Activated CD4-positive, alpha-beta T cell treated with anti-CD3 and anti-CD28 coated beads for 48 hours (primary cell): Measurements from ENCODE around the gene PERM1.
"Not testable (repeated sequence)": the region's sequence is repeated elsewhere in the genome, so short reads cannot be mapped to it uniquely, and the experiment has no call there.

Experiments used
- DNase-seq: peaks from one replicate; pipeline ENCODE4 v3.0.0-alpha.2; 2020

PERM1 gene

GRCh38 chr1:964691-965525, 17.0 kb downstream of the PERM1 start:
- no peak for DNase-seq

DNA sequence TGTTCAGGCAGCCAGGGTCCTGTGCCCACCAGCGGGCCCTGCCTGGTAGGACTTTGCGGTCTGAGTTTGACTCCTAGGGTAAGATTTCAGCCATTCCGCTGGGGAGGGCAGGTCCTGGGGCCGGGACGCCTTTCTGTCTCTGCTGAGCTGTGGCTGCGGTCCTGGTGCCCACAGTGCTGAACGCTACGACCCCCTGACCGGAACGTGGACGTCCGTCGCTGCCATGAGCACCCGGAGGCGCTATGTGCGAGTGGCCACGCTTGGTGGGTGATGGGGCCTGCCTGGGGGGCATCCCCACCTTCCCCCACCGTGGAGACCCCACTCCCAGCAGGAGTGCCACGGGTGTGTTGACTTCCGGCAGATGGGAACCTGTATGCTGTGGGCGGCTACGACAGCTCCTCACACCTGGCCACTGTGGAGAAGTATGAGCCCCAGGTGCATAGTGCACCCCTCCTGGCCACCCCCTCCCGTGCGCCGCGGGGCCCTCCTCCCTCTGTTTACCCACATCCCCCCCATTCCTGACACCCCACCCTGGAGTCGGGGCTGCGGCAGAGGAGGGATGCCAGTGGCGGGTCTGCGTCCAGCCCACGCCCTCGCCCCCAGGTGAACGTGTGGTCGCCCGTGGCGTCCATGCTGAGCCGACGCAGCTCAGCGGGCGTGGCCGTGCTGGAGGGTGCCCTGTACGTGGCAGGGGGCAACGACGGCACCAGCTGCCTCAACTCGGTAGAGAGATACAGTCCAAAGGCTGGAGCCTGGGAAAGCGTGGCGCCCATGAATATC, 18.0 kb downstream of the PERM1 start:
- no peak for DNase-seq

- DNase-seq: no peak
Measured at GRCh38 chr1:963301-963651, 18.6 kb downstream of the PERM1 start.

DNA sequence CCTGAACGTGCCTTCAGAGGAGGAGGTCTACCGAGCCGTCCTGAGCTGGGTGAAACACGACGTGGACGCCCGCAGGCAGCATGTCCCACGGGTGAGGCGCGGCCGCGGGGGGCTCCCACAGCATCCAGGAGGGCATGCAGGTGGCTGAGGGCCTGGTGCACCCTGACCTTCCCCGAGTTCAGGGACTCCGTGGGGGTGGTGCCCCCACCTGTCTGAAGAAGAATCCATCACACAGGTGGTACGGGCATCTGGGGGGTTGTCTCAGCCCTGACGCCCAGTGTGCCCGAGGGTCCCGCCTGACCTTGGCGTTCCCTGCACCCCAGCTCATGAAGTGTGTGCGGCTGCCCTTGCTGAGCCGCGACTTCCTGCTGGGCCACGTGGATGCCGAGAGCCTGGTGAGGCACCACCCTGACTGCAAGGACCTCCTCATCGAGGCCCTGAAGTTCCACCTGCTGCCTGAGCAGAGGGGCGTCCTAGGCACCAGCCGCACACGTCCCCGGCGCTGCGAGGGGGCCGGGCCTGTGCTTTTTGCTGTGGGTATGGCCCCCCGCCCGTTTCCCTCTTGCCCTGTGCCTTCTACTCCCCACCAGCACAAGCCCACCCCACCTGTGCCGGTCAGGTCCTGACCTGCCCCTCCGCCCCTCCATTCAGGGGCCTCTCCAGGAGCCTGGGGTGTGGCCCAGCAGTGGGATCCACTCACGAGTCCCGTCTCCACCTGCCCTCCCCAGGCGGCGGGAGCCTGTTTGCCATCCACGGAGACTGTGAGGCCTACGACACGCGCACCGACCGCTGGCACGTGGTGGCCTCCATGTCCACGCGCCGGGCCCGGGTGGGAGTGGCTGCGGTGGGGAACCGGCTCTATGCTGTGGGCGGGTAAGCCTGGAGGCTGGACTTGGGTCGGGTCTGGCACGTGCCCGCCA, 19.3 kb downstream of the PERM1 start:
- no peak for DNase-seq

- no peak for DNase-seq
Measured at GRCh38 chr1:961132-961669, 20.7 kb downstream of the PERM1 start.

- peak; percentile 90 for DNase-seq
Measured at GRCh38 chr1:960363-961131, 21.3 kb downstream of the PERM1 start, which contains the start of gene KLHL17. KLHL17 (plus strand) TSS chr1:960584; CDS start chr1:960694, 110 bp downstream.

DNA sequence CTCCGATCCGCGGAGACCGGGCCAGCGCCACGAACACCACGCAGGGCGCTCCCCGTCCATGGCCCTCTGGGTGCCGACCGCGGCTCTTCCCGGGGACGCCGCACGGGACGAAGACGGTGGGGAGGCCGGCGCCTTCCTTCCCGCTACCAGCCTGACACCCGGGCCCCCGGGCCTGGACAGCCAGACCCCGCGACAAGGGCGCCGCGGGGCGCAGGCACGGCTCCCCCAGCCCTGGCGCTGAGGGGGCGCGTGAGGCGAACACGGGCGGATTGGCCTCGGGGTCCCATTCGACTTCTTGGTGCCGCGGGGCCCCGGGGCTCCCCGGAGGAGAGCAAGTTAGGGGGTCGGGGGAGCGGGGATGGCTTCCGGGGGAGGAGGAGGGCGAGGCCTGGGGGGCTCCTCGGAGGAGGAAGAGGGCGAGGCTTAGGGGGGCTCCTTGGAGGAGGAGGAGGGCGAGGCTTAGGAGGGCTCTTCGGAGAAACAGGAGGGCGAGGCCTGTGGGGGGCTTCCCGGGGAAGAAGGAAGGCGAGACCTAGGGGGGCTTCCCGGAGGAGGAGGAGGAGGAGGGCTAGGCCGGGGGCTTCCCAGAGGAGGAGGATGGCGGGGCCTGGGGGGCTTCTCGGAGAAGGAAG, 22.0 kb downstream of the PERM1 start:
- no peak for DNase-seq

DNA sequence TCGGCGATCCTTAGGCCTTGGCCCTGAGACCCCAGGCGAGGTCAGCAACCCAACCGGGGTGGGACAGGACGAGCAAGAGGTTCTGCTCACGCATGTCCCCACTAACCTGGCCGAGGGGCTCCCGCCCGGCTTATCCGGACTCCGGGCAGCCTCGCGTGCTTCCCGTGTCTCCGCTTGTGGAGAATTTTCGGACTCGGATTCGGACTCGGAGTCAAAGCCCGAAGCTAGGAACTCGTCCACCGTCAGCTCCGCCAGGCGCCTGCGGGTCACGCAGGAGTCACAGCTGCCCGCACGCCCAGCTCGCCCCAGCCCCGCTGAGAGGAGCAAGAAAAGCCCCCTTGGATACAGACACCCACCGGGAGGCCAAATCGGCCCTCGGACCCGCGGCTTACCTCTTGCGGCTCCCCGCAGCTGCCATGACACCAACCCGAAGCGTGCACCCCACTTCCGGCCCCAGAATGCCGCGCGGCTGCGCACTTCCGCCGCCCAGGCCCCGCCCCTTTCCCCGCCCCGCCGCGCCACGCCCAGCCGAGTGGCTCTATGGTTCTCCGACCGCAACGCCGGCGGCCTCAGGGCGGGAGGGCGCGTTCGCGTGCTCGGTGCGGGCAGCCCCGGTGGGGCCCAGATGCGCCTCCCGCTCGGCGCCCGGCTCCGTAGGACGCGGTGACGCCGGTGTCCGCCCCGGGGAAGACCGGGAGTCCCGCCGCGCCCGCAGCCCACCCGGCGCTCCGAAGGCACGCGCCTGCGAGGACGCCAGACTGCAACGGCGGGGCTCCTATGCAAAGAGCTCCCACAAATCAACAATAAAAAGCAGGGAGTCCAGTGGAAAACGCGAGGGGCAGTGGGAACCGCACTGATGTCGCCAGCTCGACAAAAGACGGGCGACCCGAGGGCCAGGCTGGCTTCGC, 22.8 kb downstream of the PERM1 start, which contains the start of gene NOC2L:
Gene NOC2L, minus strand, starts transcription at position 434 of the 908 bp plus-strand sequence. Its CDS starts 16 bp downstream, at position 418.
- DNase-seq: peak; percentile 97

- DNase-seq: no peak
Measured at GRCh38 chr1:956636-957035, 25.3 kb downstream of the PERM1 start.

- DNase-seq: no peak
Measured at GRCh38 chr1:955474-955873, 26.4 kb downstream of the PERM1 start.

DNA sequence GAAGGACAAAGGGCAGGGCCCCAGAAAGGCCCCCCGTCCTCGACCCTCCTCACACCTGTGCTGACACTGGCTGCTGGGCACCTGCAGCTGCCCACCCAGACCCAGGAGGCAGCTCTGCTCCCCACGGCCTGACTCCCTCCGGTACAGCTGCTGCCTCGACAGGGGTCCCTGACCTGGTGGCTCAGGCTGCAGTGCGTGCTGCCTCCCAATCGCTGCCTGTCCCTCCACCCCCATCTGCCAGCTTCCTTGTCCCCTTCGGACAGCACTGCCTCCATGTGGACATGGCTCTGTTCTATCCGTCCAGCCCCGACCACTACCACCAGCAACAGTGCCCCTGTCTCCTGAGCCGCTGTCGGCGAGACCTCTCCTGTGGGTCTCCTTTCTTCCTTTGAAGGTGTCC, 27.0 kb downstream of the PERM1 start:
- no peak for DNase-seq

DNA sequence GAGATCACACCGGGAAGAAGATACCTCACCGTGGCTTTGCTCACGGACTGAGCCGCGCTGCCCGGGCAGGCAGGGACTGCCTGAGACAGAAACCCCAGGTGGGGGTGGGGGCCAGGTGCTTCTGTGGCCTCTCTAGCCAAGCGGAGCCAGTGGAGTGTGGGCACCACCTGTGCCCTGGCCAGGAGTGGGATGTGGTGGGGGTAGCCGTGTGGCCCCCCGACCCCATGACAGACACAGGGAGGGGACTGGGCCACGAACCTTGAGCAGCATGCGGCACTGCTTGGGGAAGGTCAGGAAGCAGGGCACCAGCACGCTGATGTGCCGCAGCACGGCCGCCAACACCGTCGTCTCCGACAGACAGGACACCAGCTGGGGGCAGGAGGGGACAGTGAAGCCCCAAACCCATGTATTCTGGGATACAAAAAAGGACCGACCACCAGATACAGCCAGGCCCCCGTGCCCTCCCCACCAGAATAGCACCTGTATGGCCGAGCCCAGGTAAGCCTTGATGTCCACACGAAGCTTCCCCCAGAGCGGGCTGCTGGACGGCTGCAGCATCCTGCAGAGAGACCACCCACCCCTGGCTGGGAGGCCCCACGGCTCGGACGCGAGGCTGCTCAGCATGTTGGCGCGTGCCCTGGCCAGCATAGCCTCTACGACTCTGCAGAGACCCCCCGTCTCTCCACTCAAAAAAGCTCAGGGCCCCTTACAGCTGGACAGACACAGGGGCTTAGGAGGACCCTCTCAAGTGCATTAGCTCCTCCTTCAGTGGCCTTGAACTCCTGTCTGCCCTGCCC, 28.2 kb downstream of the PERM1 start:
- DNase-seq: no peak

GRCh38 chr1:952603-953002, 29.3 kb downstream of the PERM1 start:
- DNase-seq: no peak

DNA sequence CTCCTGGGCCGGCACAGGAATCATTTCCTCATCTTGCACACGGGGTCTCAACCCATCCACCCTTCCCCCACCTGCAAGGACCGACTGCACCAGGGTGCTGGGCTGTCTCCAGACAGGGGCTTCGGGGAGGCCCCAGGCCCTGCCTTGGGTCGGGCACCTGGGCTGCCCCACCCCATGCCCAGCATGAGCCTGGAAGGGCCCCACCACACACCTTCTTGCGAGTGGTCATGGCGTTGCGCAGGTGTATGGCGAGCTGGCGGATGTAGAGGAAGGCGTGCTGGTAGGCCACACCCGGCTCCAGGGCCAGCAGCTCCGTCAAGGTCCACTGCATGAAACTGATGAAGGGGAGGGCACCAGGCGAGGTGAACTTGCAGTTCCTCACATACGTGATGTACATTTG, 29.7 kb downstream of the PERM1 start:
- DNase-seq: no peak

DNA sequence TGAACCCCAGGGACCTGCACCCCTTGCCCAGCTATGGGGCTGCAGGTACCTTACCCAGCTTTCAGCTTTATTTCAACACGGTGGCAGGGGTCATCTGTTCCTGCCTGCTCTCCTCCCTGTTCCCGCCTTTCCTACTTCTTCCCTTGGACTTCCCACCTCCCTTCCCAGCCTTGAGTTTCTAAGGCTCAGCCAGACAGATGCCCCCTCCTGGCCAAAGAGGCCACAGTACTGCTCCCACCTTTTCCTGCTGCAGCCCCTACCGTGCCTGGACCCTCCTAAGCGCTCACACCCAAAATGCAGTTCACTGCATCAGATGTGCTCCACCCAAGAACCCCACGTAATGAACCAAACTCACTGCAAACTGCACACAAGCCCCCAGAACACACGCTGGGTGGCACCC, 30.5 kb downstream of the PERM1 start:
- DNase-seq: no peak

DNA sequence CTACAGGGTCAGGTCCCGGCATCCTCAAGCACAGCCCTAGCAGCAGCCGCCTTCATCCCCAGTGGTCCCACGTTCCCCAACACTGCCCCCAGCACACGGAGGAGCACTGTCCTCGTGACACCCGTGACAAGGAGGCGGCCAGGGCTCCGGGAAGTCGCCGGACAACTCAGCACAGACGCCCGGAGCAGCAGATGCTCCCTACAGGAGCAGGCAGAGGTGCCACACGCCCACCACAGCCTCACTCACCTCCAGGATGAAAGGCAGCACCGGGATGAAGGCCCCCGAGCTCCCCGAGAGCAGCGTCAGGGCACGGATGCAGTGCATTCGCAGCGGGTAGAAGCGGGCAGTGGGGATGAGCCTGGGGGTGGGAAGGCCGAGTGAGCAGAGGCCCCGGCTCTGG, 31.0 kb downstream of the PERM1 start:
- no peak for DNase-seq

GRCh38 chr1:950268-950667, 31.6 kb downstream of the PERM1 start:
- DNase-seq: no peak

- DNase-seq: no peak
Measured at GRCh38 chr1:947958-948357, 33.9 kb downstream of the PERM1 start.

DNA sequence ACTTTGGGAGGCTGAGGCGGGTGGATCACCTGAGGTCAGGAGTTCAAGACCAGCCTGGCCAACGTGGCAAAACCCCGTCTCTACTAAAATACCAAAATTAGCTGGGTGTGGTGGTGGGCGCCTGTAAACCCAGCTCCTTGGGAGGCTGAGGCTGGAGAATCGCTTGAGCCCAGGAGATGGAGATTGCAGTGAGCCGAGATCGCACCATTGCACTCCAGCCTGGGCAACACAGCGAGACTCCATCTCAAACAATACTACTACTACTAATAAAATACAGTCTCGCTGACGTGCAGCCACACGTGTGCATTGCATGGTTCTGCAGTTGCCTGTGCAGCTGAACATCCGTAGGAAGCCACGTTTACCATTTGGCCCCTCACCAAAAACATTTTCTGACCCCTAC, 35.1 kb downstream of the PERM1 start:
- not testable (repeated sequence) for DNase-seq
